Cerebellar cortex (tissue), 1 donor: ENCODE measurements around the gene DUXA.
A peak's percentile ranks its signal among the peaks of the same experiment; 100 is the strongest.
"Not testable (repeated sequence)": the region's sequence is repeated elsewhere in the genome, so short reads cannot be mapped to it uniquely, and the experiment has no call there.

Source experiments
- DNase-seq: peaks from one replicate; pipeline ENCODE4 v3.0.0-alpha.2; 2015; ENCODE audit warnings: low spot score

DUXA gene

GRCh38 chr19:57167385-57167784 is at the start of gene DUXA:
Gene DUXA, minus strand, starts transcription at chr19:57167485. Its CDS starts 42 bp downstream, at chr19:57167443.
- DNase-seq = no peak

DNA sequence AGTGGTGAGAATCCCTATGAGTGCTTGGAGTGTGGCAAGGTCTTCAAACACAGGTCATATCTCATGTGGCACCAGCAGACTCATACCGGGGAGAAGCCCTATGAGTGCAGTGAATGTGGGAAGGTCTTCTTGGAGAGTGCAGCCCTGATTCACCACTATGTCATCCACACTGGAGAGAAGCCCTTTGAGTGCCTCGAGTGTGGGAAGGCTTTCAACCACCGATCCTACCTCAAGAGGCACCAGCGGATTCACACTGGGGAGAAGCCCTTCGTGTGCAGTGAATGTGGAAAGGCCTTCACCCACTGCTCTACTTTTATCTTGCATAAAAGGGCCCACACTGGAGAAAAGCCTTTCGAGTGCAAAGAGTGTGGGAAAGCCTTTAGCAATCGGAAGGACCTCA is 44.8 kb upstream of the DUXA start:
- DNase-seq = no peak

- peak; percentile 96 for DNase-seq
Observed at GRCh38 chr19:57210381-57210780, 43.1 kb upstream of the DUXA start.

DNA sequence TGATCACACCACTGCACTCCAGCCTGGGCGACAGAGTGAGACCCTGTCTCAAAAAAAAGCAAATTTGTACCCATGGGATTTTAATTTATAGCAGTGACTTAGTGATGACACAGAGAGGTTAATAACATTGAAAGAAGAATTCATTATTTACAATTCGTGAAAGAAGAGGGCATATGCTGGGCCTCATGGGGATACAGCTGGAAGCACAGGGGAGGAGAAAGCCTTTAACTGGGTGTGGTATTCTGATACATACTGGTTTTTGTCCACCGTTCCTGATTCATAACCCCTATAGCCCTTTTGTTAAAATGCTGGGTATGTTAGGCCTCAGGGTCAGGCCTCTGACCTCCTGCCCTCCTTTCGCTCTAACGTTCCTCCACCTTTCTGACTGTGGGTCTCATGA is 34.9 kb upstream of the DUXA start:
- no peak for DNase-seq

DNA sequence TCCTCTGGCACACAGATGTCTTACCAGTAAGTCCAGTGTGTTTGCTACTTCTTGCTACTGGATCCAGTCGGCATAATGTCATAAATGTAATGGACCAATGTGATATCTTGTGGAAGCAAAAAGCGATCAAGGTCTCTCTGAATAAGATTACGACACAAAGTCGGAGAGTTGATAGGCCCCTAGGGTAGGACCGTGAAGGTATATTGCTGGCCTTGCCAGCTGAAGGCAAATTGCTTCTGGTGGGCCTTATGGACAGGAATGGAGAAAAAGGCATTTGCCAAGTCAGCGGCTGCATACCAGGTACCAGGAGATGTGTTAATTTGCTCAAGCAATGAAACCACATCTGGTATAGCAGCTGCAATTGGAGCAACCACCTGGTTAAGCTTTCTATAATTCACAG is 30.6 kb upstream of the DUXA start:
- DNase-seq = not testable (repeated sequence)

GRCh38 chr19:57192993-57193392 is 25.7 kb upstream of the DUXA start:
- no peak for DNase-seq

DNA sequence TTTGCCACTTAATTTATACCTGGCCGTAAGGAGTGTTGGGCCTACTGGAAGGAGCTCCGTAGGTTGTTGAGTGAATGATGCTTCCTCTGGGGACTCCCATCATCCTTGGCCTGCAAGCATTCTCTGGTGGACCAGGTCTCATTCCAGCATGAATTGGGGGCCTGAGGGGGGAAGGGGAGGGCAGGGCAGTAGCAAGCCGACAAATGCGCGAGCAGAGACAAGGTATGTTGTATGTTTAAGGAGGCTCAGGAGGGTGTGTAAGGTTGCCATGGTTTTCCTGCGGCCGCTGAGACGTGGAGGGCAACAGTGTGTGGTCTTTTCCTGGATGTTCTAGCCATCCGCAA is 24.8 kb upstream of the DUXA start:
- no peak for DNase-seq

- DNase-seq = peak; percentile 91
Observed at GRCh38 chr19:57191141-57192076, 24.1 kb upstream of the DUXA start, which contains the start of gene ZNF264. Gene ZNF264, plus strand, starts transcription at chr19:57191500. Its CDS starts 414 bp downstream, at chr19:57191914.

DNA sequence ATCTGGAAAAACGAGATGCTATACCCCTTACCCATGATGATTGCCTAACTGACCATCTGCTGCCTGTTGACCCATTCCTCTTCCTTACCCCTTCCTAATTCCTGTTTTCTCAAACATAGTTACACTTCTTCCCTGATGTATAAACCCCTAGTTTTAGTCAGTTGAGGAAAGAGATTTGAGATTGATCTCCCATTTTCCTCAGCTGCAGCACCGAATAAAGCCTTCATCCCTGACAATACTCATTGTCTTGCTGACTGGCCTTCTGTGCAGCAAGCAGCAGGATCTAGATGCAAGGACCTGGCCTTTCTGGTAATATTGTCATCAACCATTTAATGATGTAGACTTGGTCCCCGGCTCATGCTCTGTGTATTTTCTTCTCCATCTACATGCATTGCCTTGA is 23.0 kb upstream of the DUXA start:
- no peak for DNase-seq

- peak; percentile 62 for DNase-seq
Observed at GRCh38 chr19:57171551-57172081, 4.3 kb upstream of the DUXA start.

GRCh38 chr19:57165846-57166245 is 1.4 kb downstream of the DUXA start:
- DNase-seq = no peak

- no peak for DNase-seq
Observed at GRCh38 chr19:57161985-57162539, 5.2 kb downstream of the DUXA start.

DNA sequence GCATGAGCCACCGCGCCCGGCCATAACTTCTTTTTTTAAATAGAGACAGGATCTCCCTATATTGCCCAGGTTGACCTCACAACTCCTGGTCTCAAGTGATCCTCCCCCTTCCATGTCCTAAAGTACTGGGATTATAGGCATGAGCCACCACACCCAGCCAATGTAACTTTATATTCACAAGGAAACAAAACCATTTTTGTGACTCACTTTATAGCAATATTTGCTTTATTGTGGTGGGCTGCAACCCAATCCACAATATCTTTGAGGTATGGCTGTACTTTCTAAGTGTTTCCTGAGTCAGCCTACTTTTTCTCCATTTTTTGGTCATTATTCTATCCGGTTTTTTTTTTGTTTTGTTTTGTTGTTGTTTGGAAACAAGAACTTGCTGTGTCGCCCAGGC is 14.4 kb downstream of the DUXA start:
- no peak for DNase-seq

DNA sequence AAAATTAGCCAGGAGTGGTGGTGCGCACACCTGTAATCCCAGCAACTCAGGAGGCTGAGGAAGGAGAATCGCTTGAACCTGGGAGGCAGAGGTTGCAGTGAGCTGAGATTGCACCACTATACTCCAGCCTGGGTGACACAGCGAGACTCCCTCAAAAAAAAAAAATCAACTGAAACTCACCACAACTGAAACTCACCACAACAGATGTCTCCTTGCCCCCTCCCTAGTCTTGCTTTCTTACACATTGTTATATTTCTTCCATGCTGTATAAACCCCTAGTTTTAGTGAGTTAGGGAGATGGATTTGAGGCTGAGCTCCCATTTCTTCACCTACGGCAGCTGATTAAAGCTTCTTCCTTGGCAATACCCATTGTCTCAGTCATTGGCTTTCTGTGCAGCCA is 25.6 kb downstream of the DUXA start:
- DNase-seq = no peak

- no peak for DNase-seq
Observed at GRCh38 chr19:57135797-57136196, 31.5 kb downstream of the DUXA start.

GRCh38 chr19:57127403-57127802 is 39.9 kb downstream of the DUXA start:
- not testable (repeated sequence) for DNase-seq

GRCh38 chr19:57123882-57124281 is 43.4 kb downstream of the DUXA start:
- DNase-seq = no peak

DNA sequence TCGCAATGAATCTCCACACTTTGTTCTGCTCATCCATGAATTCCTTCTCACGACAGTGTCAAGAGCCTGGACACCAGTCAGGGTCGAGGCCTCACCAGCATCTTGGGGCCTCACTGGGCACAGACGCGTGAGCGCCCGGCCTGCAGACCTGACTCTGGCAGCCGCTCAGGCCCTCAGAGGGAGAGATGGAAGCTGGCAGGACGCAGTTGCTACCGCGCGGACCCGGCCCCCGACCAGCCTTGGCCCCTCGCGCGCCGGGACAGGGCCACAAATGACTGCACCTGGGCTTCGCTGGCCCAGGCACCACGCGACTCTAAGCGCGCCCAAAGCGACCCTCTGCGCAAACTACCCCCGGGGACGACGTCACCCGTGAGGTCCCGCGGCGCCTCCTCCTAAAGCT is 48.4 kb downstream of the DUXA start:
- DNase-seq = no peak

GRCh38 chr19:57113501-57113900 is 53.8 kb downstream of the DUXA start:
- not testable (repeated sequence) for DNase-seq

DNA sequence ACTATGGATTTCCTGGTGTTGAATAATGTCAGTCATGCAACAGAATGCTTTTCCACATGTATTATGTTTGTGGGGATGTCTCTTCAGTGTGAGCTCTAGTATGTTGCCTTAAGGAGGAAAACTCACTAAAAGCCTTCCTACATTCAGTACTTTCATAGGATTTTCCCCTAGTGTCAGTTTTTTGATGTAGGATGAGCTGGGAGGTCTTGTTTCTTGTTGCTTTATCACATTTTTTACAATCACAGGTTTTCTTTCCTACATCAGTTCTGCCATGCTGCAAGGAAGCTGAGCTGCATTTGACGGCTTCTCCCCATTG is 56.0 kb downstream of the DUXA start:
- DNase-seq = no peak

GRCh38 chr19:57110592-57111328 is 56.5 kb downstream of the DUXA start:
- DNase-seq = no peak

- DNase-seq = no peak
Observed at GRCh38 chr19:57106722-57107235, 60.5 kb downstream of the DUXA start.
